HEK293 (cell line): ENCODE results near the gene VWF.

Source experiments
- CTCF ChIA-PET: fragments of 350-600 bp; formaldehyde crosslinking; extraction: SDS; loops from one replicate; lab custom pipeline; 2021; ENCODE audit warnings: antibody characterized with exemption; lab: Yijun Ruan, JAX
- POLR2A ChIA-PET: fragments of 300-600 bp; formaldehyde crosslinking; extraction: SDS; loops from one replicate; lab custom pipeline; 2020; ENCODE audit warnings: antibody characterized with exemption, inconsistent platforms; lab: Yijun Ruan, JAX
- H3K27ac ChIP-seq: fragments of 200-500 bp; sonication (Bioruptor generic); 2 replicates; pipeline ENCODE4 v1.5.1; 2014; ENCODE audit warnings: low read depth, low read length, control low read depth, inconsistent platforms; ENCODE audit errors: extremely low read depth
- H3K36me3 ChIP-seq, 2 experiments: fragments of 200-500 bp in 1 of 2; sonication (Bioruptor generic) in 1 of 2; 1 replicate in 1 of 2; 2 replicates in 1 of 2; pipeline ENCODE4 v1.5.1; 2014 to 2017; ENCODE audit warnings: inconsistent platforms in 2 of 2, low read length in 2 of 2; ENCODE audit not compliant: control insufficient read depth in 2 of 2, insufficient read depth in 1 of 2
- H3K4me1 ChIP-seq: fragments of 200-500 bp; sonication (Bioruptor generic); 2 replicates; pipeline ENCODE4 v1.5.1; 2014; ENCODE audit warnings: mild to moderate bottlenecking, low read length, inconsistent platforms; ENCODE audit not compliant: control insufficient read depth, insufficient read depth
- H3K4me3 ChIP-seq: 2 replicates; pipeline ENCODE4 v1.5.1; 2011; ENCODE audit warnings: low read depth, mild to moderate bottlenecking, control low read depth, low read length, moderate library complexity
- H3K9me3 ChIP-seq: fragments of 200-500 bp; sonication (Bioruptor generic); 2 replicates; pipeline ENCODE4 v1.5.1; 2014; ENCODE audit warnings: low read depth, low read length, inconsistent platforms; ENCODE audit not compliant: control insufficient read depth, insufficient read depth
- HOXA7 ChIP-seq: sonication (generic); formaldehyde crosslinking; IDR thresholded peaks from 2 replicates; pipeline ENCODE4 v1.8.1; 2022; ENCODE audit warnings: missing genetic modification reagents, borderline replicate concordance
- SALL2 ChIP-seq: fragments of 450-650 bp; formaldehyde crosslinking; IDR thresholded peaks from 2 replicates; pipeline ENCODE4 v1.5.0; 2017; ENCODE audit warnings: missing biosample characterization, mild to moderate bottlenecking, missing genetic modification characterization, borderline replicate concordance
- SP3 ChIP-seq: fragments of 450-650 bp; formaldehyde crosslinking; IDR thresholded peaks from 2 replicates; pipeline ENCODE4 v1.5.1; 2016; ENCODE audit warnings: missing biosample characterization, missing genetic modification characterization
- YY2 ChIP-seq: fragments of 450-650 bp; formaldehyde crosslinking; IDR thresholded peaks from 2 replicates; pipeline ENCODE4 v1.5.1; 2016; ENCODE audit warnings: missing biosample characterization, missing genetic modification characterization
- ZNF133 ChIP-seq: fragments of 450-650 bp; formaldehyde crosslinking; IDR thresholded peaks from 2 replicates; pipeline ENCODE4 v1.5.1; 2016; ENCODE audit warnings: missing biosample characterization, missing genetic modification characterization
- ZNF19 ChIP-seq: fragments of 450-650 bp; formaldehyde crosslinking; IDR thresholded peaks from 2 replicates; pipeline ENCODE4; 2016; ENCODE audit warnings: missing biosample characterization, missing genetic modification characterization, low read depth
- ZNF404 ChIP-seq: fragments of 450-650 bp; formaldehyde crosslinking; IDR thresholded peaks from 2 replicates; pipeline ENCODE4 v1.5.1; 2017; ENCODE audit warnings: missing biosample characterization, missing genetic modification characterization
- ZNF596 ChIP-seq: fragments of 450-650 bp; IDR thresholded peaks from 2 replicates; pipeline ENCODE4 v1.5.0; 2018; ENCODE audit warnings: missing biosample characterization, mild to moderate bottlenecking, missing genetic modification characterization, moderate library complexity
- ZNF791 ChIP-seq: fragments of 450-650 bp; formaldehyde crosslinking; IDR thresholded peaks from 2 replicates; pipeline ENCODE4 v1.5.1; 2016; ENCODE audit warnings: missing biosample characterization, missing genetic modification characterization
- ZNF792 ChIP-seq: fragments of 450-650 bp; formaldehyde crosslinking; IDR thresholded peaks from 2 replicates; pipeline ENCODE4 v1.5.1; 2016; ENCODE audit warnings: missing biosample characterization, missing genetic modification characterization
- TF ChIP-seq, protein P1 (sequence below): fragments of 450-650 bp; IDR thresholded peaks from 2 replicates; pipeline ENCODE4 v1.5.1; 2018; ENCODE audit warnings: missing biosample characterization, mild to moderate bottlenecking, missing genetic modification characterization
- TF ChIP-seq, protein P2 (sequence below): fragments of 450-650 bp; formaldehyde crosslinking; IDR thresholded peaks from 2 replicates; pipeline ENCODE4 v1.5.1; 2017; ENCODE audit warnings: missing biosample characterization, missing genetic modification characterization
- TF ChIP-seq, protein P3 (sequence below): fragments of 450-650 bp; formaldehyde crosslinking; IDR thresholded peaks from 2 replicates; pipeline ENCODE4 v1.5.1; 2016; ENCODE audit warnings: missing biosample characterization, missing genetic modification characterization
- TF ChIP-seq, protein P4 (sequence below): fragments of 450-650 bp; formaldehyde crosslinking; IDR thresholded peaks from 2 replicates; pipeline ENCODE4 v1.5.1; 2016; ENCODE audit warnings: missing biosample characterization, missing genetic modification characterization
- TF ChIP-seq, protein P5 (sequence below): fragments of 450-650 bp; formaldehyde crosslinking; conservative IDR thresholded peaks from 2 replicates; pipeline ENCODE4 v1.5.1; 2016; ENCODE audit warnings: low read depth, missing biosample characterization, missing genetic modification characterization

Gene VWF

DNA sequence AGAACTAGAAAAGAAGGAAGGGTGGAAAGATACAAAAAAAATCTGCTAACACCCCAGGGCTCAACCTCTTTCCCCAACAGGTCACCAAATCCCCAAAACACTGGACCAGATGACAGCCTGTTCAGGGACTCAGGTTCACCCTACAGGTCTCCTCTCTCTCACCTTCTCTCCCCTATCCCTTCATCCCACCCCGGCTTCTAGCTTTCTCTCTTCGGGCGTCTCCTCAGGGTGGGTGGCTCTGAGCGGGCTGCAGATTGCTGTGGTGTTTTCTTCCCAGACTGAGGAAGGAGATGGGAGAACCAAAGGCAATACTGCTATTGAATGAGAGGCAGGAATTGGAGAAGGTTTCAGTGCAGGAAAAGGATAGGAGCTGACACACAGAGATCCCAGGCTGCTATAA lies 218.7 kb downstream of the VWF start:
- no peaks in the 10 kb centered on the region for H3K9me3 ChIP-seq
- no peak for TF ChIP-seq ZNF404 (tag by site-specific recombination)
- no peak for TF ChIP-seq ZNF792 (tag by site-specific recombination)
- TF ChIP-seq ZNF133 (tag by site-specific recombination): no peak
- no peak for TF ChIP-seq ZNF596 (tag by site-specific recombination)
- no peak for TF ChIP-seq ZNF791 (tag by site-specific recombination)
- no peak for TF ChIP-seq ZNF19 (tag by site-specific recombination)
- TF ChIP-seq, protein P1, sequence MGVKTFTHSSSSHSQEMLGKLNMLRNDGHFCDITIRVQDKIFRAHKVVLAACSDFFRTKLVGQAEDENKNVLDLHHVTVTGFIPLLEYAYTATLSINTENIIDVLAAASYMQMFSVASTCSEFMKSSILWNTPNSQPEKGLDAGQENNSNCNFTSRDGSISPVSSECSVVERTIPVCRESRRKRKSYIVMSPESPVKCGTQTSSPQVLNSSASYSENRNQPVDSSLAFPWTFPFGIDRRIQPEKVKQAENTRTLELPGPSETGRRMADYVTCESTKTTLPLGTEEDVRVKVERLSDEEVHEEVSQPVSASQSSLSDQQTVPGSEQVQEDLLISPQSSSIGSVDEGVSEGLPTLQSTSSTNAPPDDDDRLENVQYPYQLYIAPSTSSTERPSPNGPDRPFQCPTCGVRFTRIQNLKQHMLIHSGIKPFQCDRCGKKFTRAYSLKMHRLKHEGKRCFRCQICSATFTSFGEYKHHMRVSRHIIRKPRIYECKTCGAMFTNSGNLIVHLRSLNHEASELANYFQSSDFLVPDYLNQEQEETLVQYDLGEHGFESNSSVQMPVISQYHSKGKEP (tag by site-specific recombination): no peak
- TF ChIP-seq SP3 (tag by site-specific recombination): no peak
- TF ChIP-seq, protein P2, sequence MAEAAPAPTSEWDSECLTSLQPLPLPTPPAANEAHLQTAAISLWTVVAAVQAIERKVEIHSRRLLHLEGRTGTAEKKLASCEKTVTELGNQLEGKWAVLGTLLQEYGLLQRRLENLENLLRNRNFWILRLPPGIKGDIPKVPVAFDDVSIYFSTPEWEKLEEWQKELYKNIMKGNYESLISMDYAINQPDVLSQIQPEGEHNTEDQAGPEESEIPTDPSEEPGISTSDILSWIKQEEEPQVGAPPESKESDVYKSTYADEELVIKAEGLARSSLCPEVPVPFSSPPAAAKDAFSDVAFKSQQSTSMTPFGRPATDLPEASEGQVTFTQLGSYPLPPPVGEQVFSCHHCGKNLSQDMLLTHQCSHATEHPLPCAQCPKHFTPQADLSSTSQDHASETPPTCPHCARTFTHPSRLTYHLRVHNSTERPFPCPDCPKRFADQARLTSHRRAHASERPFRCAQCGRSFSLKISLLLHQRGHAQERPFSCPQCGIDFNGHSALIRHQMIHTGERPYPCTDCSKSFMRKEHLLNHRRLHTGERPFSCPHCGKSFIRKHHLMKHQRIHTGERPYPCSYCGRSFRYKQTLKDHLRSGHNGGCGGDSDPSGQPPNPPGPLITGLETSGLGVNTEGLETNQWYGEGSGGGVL (tag by site-specific recombination): no peak
- no peak for TF ChIP-seq HOXA7 (CRISPR knock-in tag)
- TF ChIP-seq, protein P3, sequence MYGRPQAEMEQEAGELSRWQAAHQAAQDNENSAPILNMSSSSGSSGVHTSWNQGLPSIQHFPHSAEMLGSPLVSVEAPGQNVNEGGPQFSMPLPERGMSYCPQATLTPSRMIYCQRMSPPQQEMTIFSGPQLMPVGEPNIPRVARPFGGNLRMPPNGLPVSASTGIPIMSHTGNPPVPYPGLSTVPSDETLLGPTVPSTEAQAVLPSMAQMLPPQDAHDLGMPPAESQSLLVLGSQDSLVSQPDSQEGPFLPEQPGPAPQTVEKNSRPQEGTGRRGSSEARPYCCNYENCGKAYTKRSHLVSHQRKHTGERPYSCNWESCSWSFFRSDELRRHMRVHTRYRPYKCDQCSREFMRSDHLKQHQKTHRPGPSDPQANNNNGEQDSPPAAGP (tag by site-specific recombination): no peak
- no peak for TF ChIP-seq YY2 (tag by site-specific recombination)
- TF ChIP-seq, protein P4, sequence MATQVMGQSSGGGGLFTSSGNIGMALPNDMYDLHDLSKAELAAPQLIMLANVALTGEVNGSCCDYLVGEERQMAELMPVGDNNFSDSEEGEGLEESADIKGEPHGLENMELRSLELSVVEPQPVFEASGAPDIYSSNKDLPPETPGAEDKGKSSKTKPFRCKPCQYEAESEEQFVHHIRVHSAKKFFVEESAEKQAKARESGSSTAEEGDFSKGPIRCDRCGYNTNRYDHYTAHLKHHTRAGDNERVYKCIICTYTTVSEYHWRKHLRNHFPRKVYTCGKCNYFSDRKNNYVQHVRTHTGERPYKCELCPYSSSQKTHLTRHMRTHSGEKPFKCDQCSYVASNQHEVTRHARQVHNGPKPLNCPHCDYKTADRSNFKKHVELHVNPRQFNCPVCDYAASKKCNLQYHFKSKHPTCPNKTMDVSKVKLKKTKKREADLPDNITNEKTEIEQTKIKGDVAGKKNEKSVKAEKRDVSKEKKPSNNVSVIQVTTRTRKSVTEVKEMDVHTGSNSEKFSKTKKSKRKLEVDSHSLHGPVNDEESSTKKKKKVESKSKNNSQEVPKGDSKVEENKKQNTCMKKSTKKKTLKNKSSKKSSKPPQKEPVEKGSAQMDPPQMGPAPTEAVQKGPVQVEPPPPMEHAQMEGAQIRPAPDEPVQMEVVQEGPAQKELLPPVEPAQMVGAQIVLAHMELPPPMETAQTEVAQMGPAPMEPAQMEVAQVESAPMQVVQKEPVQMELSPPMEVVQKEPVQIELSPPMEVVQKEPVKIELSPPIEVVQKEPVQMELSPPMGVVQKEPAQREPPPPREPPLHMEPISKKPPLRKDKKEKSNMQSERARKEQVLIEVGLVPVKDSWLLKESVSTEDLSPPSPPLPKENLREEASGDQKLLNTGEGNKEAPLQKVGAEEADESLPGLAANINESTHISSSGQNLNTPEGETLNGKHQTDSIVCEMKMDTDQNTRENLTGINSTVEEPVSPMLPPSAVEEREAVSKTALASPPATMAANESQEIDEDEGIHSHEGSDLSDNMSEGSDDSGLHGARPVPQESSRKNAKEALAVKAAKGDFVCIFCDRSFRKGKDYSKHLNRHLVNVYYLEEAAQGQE (tag by site-specific recombination): no peak
- no peak for TF ChIP-seq SALL2
- TF ChIP-seq, protein P5, sequence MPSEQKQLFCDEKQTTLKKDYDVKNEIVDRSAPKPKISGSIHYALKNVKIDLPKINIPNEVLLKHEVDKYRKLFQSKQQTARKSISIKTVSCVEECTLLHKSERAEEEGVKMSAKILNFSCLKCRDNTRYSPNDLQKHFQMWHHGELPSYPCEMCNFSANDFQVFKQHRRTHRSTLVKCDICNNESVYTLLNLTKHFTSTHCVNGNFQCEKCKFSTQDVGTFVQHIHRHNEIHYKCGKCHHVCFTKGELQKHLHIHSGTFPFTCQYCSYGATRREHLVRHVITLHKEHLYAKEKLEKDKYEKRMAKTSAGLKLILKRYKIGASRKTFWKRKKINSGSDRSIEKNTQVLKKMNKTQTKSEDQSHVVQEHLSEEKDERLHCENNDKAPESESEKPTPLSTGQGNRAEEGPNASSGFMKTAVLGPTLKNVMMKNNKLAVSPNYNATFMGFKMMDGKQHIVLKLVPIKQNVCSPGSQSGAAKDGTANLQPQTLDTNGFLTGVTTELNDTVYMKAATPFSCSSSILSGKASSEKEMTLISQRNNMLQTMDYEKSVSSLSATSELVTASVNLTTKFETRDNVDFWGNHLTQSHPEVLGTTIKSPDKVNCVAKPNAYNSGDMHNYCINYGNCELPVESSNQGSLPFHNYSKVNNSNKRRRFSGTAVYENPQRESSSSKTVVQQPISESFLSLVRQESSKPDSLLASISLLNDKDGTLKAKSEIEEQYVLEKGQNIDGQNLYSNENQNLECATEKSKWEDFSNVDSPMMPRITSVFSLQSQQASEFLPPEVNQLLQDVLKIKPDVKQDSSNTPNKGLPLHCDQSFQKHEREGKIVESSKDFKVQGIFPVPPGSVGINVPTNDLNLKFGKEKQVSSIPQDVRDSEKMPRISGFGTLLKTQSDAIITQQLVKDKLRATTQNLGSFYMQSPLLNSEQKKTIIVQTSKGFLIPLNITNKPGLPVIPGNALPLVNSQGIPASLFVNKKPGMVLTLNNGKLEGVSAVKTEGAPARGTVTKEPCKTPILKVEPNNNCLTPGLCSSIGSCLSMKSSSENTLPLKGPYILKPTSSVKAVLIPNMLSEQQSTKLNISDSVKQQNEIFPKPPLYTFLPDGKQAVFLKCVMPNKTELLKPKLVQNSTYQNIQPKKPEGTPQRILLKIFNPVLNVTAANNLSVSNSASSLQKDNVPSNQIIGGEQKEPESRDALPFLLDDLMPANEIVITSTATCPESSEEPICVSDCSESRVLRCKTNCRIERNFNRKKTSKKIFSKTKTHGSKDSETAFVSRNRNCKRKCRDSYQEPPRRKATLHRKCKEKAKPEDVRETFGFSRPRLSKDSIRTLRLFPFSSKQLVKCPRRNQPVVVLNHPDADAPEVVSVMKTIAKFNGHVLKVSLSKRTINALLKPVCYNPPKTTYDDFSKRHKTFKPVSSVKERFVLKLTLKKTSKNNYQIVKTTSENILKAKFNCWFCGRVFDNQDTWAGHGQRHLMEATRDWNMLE (tag by site-specific recombination): no peak
- TF ChIP-seq, all 188 proteins: peak for 0
- H3K4me3 ChIP-seq: no peak overlapping the region
- H3K36me3 ChIP-seq: no peaks in the 10 kb centered on the region
- ChIA-PET CTCF (interaction anchor here (0.7 to 2.1 kb wide), 2 partner anchors 132 to 1624 kb away, joined by 3 to 7 read pairs; no protein-coding TSS in a partner anchor), POLR2A (no interaction called here)
- H3K27ac ChIP-seq: no peak overlapping the region
- H3K4me1 ChIP-seq: no peaks in the 10 kb centered on the region
